ENCODE measurements around the gene TOR4A.
A peak's percentile ranks its signal among the peaks of the same experiment; 100 is the strongest.
"Not testable (repeated sequence)": the region's sequence is repeated elsewhere in the genome, so short reads cannot be mapped to it uniquely, and the experiment has no call there.

TOR4A gene

DNA sequence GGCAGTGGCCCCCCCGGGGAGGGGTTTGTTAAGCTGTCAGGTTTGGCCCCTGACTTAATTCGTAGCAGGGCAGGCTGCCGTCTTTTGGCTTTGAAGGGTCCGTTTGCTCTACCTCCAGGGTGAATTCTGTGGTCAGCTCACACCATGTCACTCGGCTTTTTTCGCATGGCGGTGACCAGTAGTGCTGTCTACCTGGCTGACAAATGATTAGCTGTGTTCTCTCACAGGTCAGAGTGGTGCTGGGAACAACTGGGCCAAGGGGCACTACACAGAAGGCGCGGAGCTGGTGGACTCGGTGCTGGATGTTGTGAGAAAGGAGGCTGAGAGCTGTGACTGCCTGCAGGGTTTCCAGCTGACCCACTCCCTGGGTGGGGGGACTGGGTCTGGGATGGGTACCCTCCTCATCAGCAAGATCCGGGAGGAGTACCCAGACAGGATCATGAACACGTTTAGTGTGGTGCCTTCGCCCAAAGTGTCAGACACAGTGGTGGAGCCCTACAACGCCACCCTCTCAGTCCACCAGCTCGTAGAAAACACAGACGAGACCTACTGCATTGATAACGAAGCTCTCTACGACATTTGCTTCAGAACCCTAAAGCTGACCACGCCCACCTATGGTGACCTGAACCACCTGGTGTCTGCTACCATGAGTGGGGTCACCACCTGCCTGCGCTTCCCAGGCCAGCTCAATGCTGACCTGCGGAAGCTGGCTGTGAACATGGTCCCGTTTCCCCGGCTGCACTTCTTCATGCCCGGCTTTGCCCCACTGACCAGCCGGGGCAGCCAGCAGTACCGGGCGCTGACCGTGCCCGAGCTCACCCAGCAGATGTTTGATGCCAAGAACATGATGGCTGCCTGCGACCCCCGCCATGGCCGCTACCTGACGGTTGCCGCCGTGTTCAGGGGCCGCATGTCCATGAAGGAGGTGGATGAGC is 35.0 kb upstream of the TOR4A start:
- no peak for DNase-seq (ENCODE audit: low read depth)
- TF ChIP-seq MYC (IDR thresholded peaks at IDR 0.05; ENCODE audit: low read depth, low read length) (no peak), CTCF (IDR thresholded peaks at IDR 0.05; ENCODE audit: low read depth, low read length) (no peak), POLR2A (IDR thresholded peaks at IDR 0.05; ENCODE audit: extremely low read depth, insufficient read length) (no peak)
- TF ChIP-seq, protein P1, sequence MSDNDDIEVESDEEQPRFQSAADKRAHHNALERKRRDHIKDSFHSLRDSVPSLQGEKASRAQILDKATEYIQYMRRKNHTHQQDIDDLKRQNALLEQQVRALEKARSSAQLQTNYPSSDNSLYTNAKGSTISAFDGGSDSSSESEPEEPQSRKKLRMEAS (IDR thresholded peaks at IDR 0.05; ENCODE audit: low read depth, low read length): no peak
- H3K4me3 ChIP-seq (ENCODE audit: low read depth, low read length): peak overlapping the region; percentile 83

- H3K4me3 ChIP-seq (ENCODE audit: low read depth, low read length): peak overlapping the region; percentile 83
- DNase-seq (ENCODE audit: low read depth): not testable (repeated sequence)
These were observed 34.3 kb upstream of the TOR4A start for GRCh38 chr9:137243266-137243625.

DNA sequence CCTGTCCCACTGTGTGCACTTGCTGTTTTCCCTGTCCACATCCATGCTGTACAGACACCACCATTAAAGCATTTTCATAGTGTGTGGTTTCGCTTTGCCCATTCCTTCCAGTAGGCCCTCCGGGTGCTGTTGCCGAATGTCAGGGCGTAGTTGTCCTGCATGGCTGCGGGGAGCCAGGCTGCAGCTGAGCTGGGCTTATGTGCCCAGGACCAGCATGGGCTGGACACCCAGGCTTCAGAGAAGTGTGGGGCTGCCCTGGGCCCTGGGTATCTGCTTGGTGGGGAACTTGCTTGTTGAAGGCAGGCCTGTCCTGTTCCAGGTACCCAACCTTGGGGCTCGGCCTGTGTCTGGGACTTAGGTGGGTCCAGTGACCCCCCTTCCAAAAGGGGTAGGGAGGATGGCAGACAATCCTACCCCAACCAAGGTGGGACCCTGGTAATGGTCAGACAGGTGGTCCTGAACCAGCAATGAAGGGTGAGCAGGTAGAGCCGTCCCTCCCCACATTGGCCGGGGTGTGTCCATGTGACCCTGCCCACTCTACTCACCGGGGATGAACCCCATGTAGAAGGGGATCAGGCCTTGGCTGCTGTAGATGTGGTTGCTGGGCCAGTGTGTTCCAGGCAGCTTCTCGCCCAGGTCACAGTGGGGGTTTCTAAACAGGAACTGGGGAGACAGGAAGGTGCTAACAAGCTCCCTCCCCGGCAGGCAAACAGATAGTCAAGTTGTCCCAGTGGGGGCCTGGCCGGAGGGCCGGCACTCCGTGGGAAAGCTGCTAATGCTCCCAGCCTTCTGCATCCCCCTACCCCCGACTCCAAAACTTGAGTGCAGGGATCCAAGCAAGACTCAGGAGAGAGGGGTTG is 33.7 kb upstream of the TOR4A start:
- H3K4me3 ChIP-seq (ENCODE audit: low read depth, low read length): peak overlapping the region; percentile 23
- DNase-seq (ENCODE audit: low read depth): peak; percentile 70
- no peak for TF ChIP-seq POLR2A (IDR thresholded peaks at IDR 0.05; ENCODE audit: extremely low read depth, insufficient read length)
- TF ChIP-seq MYC (IDR thresholded peaks at IDR 0.05; ENCODE audit: low read depth, low read length): no peak
- TF ChIP-seq, protein P1 (IDR thresholded peaks at IDR 0.05; ENCODE audit: low read depth, low read length): no peak

GRCh38 chr9:137244486-137245449 is 32.8 kb upstream of the TOR4A start:
- no peak overlapping the region for H3K4me3 ChIP-seq (ENCODE audit: low read depth, low read length)
- TF ChIP-seq, protein P1 (IDR thresholded peaks at IDR 0.05; ENCODE audit: low read depth, low read length): no peak
- TF ChIP-seq POLR2A (IDR thresholded peaks at IDR 0.05; ENCODE audit: extremely low read depth, insufficient read length): no peak
- no peak for TF ChIP-seq CTCF (IDR thresholded peaks at IDR 0.05; ENCODE audit: low read depth, low read length)
- TF ChIP-seq MYC (IDR thresholded peaks at IDR 0.05; ENCODE audit: low read depth, low read length): no peak
- no peak for DNase-seq (ENCODE audit: low read depth)

GRCh38 chr9:137245450-137246421 is 31.8 kb upstream of the TOR4A start:
- no peak for TF ChIP-seq POLR2A (IDR thresholded peaks at IDR 0.05; ENCODE audit: extremely low read depth, insufficient read length)
- no peak for DNase-seq (ENCODE audit: low read depth)
- no peak overlapping the region for H3K4me3 ChIP-seq (ENCODE audit: low read depth, low read length)

GRCh38 chr9:137247135-137247915 is 30.2 kb upstream of the TOR4A start:
- no peak for DNase-seq (ENCODE audit: low read depth)
- no peak overlapping the region for H3K4me3 ChIP-seq (ENCODE audit: low read depth, low read length)
- TF ChIP-seq CTCF (IDR thresholded peaks at IDR 0.05; ENCODE audit: low read depth, low read length) (no peak), MYC (IDR thresholded peaks at IDR 0.05; ENCODE audit: low read depth, low read length) (no peak), POLR2A (IDR thresholded peaks at IDR 0.05; ENCODE audit: extremely low read depth, insufficient read length) (no peak)
- TF ChIP-seq, protein P1 (IDR thresholded peaks at IDR 0.05; ENCODE audit: low read depth, low read length): no peak
